Thymus (tissue), 11 donors: ENCODE results near the gene UNC5C. TPM values are rescaled to one million over a fixed set of nuclear protein-coding genes. Genes with fewer than 3 reads are reported as not detected.

Experiments
- DNase-seq, 9 donors: peaks; one replicate each; pipeline ENCODE4 v3.0.0-alpha.2; 2013; ENCODE audit warnings: low spot score in 9 of 9, low read depth in 6 of 9, missing footprints in 1 of 9
- H3K27ac ChIP-seq, 2 donors: one replicate each; pipeline ENCODE4 v1.5.1; 2013; ENCODE audit warnings: control low read depth in 1 of 2, low read depth in 1 of 2, low read length in 1 of 2, mild to moderate bottlenecking in 1 of 2, moderate library complexity in 1 of 2
- H3K27me3 ChIP-seq, 2 donors: one replicate each; pipeline ENCODE4 v1.5.1; 2013; ENCODE audit warnings: low read length in 1 of 2; ENCODE audit not compliant: control insufficient read depth in 2 of 2, insufficient read depth in 1 of 2
- H3K36me3 ChIP-seq, 2 donors: one replicate each; pipeline ENCODE4 v1.5.1; 2013; ENCODE audit warnings: low read length in 1 of 2, mild to moderate bottlenecking in 1 of 2, moderate library complexity in 1 of 2; ENCODE audit not compliant: control insufficient read depth in 2 of 2, insufficient read depth in 2 of 2
- H3K4me1 ChIP-seq, 2 donors: one replicate each; pipeline ENCODE4 v1.5.1; 2013; ENCODE audit warnings: low read length in 2 of 2; ENCODE audit not compliant: control insufficient read depth in 2 of 2, insufficient read depth in 2 of 2
- H3K4me3 ChIP-seq, 2 donors: one replicate each; pipeline ENCODE4 v1.5.1; 2013; ENCODE audit warnings: low read length in 2 of 2, control low read depth in 1 of 2, mild to moderate bottlenecking in 1 of 2
- H3K9me3 ChIP-seq, 2 donors: one replicate each; pipeline ENCODE4 v1.5.1; 2013; ENCODE audit warnings: low read length in 1 of 2, mild to moderate bottlenecking in 1 of 2; ENCODE audit not compliant: control insufficient read depth in 2 of 2, insufficient read depth in 1 of 2
- WGBS: extraction: QIAGEN DNeasy Blood & Tissue Kit; methylation state at CpG from one replicate; pipeline ENCODE4 v1.1.7; 2013; 5-methylcytosine and 5-hydroxymethylcytosine counted together
- polyA plus RNA-seq: library from polyadenylated mRNA; stranded (reverse); fragments of 200-250 nt; gene quantifications from one replicate; pipeline ENCODE4 v1.2.3, GENCODE V29; 2013
- total RNA-seq: library from RNA; stranded (reverse); fragments of 120-200 nt; gene quantifications from one replicate; pipeline ENCODE4 v1.2.4, GENCODE V29; 2013
- donor health status: healthy.

UNC5C gene
- total and polyA plus RNA-seq, 2 donors, result 0.98 to 1.8 TPM

DNA sequence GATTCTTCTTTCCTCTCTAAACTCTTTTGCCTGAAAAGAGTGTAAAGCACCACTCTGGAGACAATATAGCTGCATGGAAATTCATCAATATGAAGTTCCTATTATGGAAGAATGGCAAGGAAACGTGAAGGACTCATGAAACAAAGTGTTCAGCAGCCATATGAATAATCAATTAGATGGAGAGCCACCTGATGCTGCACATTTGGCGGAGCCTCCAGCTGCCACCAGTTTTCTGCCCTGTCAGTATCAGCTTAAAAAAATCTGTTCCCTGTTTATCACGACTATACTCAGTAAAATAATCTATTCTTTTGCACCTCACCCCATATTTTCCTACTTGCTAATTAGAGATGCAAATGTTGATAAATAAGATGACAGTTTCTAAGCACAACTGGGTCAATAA is 276.0 kb downstream of the UNC5C start:
- no peaks in the 10 kb centered on the region for H3K27me3 ChIP-seq
- no peak overlapping the region for H3K4me3 ChIP-seq
- DNase-seq, result no peak
- 90% methylated on average over 3 of the region's 3 CpGs for whole genome bisulfite sequencing
- no peaks in the 10 kb centered on the region for H3K36me3 ChIP-seq
- H3K4me1 ChIP-seq, result no peaks in the 10 kb centered on the region
- H3K9me3 ChIP-seq, result no peaks in the 10 kb centered on the region
- H3K27ac ChIP-seq, result no peak overlapping the region

GRCh38 chr4:95272036-95272435 is 276.7 kb downstream of the UNC5C start:
- DNase-seq, result no peak
- no peaks in the 10 kb centered on the region for H3K9me3 ChIP-seq
- no peak overlapping the region for H3K4me3 ChIP-seq
- no peaks in the 10 kb centered on the region for H3K36me3 ChIP-seq
- WGBS, result 91% methylated on average over 3 of the region's 3 CpGs
- H3K4me1 ChIP-seq, result no peaks in the 10 kb centered on the region
- H3K27me3 ChIP-seq, result no peaks in the 10 kb centered on the region
- H3K27ac ChIP-seq, result no peak overlapping the region

DNA sequence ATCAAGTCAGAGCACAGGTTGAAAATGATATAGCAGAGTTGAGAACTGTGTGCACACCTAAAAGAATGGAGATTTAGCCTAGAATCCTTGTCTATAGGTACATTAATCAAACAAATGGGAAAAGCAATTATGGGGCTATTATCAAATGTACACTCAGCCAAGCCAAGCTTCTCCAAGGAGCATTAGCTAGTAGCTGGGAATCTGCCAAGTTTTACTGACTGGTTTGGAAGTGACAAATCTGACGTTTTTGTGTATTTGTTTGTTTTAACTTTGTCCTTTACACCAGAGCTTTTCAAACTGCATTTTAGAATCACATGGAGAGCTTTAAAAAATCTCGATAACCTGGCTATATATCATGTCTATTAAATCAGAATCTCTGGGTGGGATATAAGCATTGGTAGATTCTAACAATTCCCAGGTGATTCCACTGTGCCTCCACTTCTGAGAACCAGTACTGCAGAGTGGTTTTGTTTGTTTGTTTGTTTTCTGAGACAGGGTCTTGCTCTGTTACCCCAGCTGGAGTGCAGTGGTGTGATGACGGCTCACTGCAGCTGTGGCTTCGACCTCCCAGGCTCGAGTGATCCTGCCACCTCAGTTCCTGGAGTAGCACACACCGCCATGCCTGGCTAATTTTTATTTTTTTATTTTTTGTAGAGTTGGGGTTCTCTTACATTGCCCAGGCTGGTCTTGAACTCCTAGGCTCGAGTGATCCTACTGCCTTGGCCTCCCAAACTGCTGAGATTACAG is 279.8 kb downstream of the UNC5C start:
- no peak for DNase-seq
- Histone ChIP-seq H3K9me3 (no peaks in the 10 kb centered on the region), H3K4me3 (no peak overlapping the region), H3K36me3 (no peaks in the 10 kb centered on the region), H3K4me1 (no peaks in the 10 kb centered on the region), H3K27me3 (no peaks in the 10 kb centered on the region), H3K27ac (no peak overlapping the region)
- 94% methylated on average over 7 of the region's 7 CpGs for WGBS

DNA sequence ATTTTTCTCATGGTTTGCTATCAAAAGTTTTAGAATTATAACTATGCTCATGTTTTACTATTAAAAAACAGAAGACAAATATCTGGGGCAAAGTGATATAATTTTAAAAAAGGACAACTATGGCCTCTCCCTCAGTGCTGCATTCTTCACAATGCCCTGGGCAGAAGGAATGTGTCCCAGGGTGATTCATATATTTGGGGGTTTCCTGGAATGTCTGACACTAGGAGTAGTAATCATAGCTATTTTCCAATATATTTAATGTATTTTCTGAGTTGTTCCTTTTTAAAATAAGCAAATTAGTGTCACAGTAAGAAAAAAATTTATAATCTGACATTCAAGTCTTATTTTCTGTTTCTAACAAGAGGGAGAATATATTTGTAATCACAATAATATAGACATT is 281.7 kb downstream of the UNC5C start:
- H3K27ac ChIP-seq, result no peak overlapping the region
- no peak for DNase-seq
- no peaks in the 10 kb centered on the region for H3K4me1 ChIP-seq
- no peak overlapping the region for H3K4me3 ChIP-seq
- H3K27me3 ChIP-seq, result no peaks in the 10 kb centered on the region
- no peaks in the 10 kb centered on the region for H3K9me3 ChIP-seq
- H3K36me3 ChIP-seq, result no peaks in the 10 kb centered on the region

DNA sequence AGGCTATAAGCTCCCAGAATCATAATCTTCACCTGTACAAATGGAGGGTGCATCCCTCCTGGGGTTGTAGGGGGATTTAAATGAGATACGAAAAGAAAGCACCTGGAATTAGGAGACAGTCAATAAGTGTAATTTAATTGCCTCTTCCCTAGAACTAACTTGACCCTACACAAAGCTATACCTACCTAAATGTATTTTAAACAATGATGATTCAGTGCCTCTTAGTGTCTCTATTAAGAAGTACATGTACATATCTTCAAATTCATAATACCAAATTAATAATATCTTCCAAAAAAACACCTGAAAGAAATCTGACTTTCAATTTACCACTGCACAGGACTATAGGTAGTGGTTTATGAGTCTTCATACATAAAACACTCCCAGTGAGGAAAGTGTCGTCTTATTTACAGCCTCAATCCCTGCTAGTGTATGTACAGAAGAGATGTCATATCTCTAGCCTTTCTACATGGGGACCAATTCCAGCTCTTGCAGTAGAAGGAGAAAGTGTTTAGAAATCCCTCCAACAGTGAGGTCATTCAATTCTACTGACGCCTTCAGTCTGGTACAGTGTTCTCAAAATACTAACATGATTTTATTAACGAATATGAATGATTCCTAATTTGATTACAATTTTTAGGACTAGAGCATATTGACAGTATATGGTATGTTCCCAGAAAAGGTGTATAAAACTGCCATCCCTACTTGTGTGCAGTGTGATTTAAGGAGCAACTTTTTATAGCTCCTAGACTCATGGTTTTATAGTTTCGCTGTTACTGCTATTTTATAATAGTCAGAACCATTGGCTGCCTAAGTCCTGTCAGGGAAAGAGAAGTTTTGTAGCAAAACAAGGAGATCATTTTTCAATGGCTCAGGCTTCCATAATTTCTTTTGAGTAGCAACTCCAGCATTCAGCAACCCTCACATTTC is 282.7 kb downstream of the UNC5C start:
- H3K27ac ChIP-seq, result no peak overlapping the region
- no peak for DNase-seq
- H3K4me3 ChIP-seq, result no peak overlapping the region
- no peaks in the 10 kb centered on the region for H3K4me1 ChIP-seq
- H3K36me3 ChIP-seq, result no peaks in the 10 kb centered on the region
- 95% methylated on average over 5 of the region's 5 CpGs for WGBS
- no peaks in the 10 kb centered on the region for H3K27me3 ChIP-seq
- no peaks in the 10 kb centered on the region for H3K9me3 ChIP-seq

DNA sequence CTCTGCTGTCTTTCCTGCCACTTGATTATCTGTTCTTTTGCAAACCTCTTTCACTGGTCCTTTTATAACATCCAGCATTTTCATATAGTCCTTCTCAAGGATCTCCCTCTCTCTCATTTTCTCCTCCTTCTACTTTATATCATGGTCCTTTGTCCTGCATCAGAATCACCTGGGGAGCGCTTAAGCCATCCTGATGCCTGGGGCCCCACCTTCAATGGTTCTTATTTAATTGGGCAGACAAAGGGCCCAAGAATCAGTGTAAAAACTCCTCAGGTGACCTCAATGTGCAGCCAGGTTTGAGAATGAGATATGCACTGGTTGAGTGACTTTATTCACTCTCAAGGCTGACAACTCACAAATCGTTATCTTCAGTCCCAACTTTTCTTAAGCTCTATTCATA is 283.9 kb downstream of the UNC5C start:
- WGBS, result 99% methylated on average over 2 of the region's 2 CpGs

DNA sequence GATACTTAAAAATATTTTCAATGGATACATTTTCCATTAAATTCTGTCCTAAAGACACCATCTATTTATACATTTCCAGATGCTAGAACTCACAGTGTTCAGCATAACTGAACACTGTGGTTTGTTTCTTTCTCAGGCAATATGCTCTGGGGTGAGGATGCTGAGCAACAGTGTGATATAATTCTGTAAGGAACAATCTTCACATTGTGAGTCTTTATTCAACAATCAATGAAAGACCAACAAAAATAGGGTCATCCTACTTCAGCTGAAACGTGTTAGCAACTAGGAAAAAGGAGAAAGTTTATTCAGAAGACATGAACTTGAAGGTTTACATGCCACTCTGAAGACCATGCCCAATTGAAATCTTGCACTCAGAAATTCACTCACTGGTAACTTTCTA is 284.8 kb downstream of the UNC5C start:
- Histone ChIP-seq H3K4me1 (no peaks in the 10 kb centered on the region), H3K27me3 (no peaks in the 10 kb centered on the region), H3K27ac (no peak overlapping the region), H3K36me3 (no peaks in the 10 kb centered on the region), H3K4me3 (no peak overlapping the region), H3K9me3 (no peaks in the 10 kb centered on the region)
- WGBS, result 90% methylated on average over 1 of the region's 1 CpG
- DNase-seq, result no peak

More for the DNA sequence above, 283.9 kb downstream of the UNC5C start:
- H3K36me3 ChIP-seq, result no peaks in the 10 kb centered on the region
- no peak overlapping the region for H3K27ac ChIP-seq
- H3K27me3 ChIP-seq, result no peaks in the 10 kb centered on the region
- H3K9me3 ChIP-seq, result no peaks in the 10 kb centered on the region
- no peak overlapping the region for H3K4me3 ChIP-seq
- no peak for DNase-seq
- H3K4me1 ChIP-seq, result no peaks in the 10 kb centered on the region

DNA sequence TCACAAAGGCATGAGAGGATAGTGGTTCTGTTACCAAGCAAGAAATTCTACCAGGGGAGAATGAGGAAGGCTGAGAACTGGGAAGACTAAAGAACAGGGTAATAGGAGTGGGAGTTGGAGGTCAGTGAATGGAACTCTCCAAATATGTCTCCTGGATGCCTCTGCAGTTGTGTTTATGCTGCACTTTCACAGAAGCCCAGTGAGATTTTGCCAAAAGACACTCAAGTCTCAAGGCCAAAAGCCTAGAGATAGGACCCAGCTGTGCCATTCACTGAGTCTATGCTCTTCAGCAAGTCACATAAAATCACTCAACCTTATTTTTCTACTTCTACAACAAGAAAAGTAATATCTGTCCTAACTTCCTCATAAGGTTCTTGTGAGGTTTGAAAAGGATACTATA is 285.4 kb downstream of the UNC5C start:
- no peaks in the 10 kb centered on the region for H3K4me1 ChIP-seq
- no peaks in the 10 kb centered on the region for H3K27me3 ChIP-seq
- H3K27ac ChIP-seq, result no peak overlapping the region
- H3K4me3 ChIP-seq, result no peak overlapping the region
- no peak for DNase-seq
- H3K36me3 ChIP-seq, result no peaks in the 10 kb centered on the region
- no peaks in the 10 kb centered on the region for H3K9me3 ChIP-seq

GRCh38 chr4:95256108-95256835 is 292.5 kb downstream of the UNC5C start:
- Histone ChIP-seq H3K9me3 (no peaks in the 10 kb centered on the region), H3K4me3 (no peak overlapping the region), H3K27ac (no peak overlapping the region), H3K36me3 (no peaks in the 10 kb centered on the region), H3K27me3 (no peaks in the 10 kb centered on the region), H3K4me1 (no peaks in the 10 kb centered on the region)
- WGBS, result 96% methylated on average over 6 of the region's 6 CpGs
- no peak for DNase-seq
